ENCODE data around the gene TMEM50B. TPM values are rescaled to one million over a fixed set of nuclear protein-coding genes. Genes with fewer than 3 reads are reported as not detected.
"Not testable (repeated sequence)": the region's sequence is repeated elsewhere in the genome, so short reads cannot be mapped to it uniquely, and the experiment has no call there.

Gene TMEM50B
- total RNA-seq: 10 to 100 TPM; 20.0 to 22.5 TPM

DNA sequence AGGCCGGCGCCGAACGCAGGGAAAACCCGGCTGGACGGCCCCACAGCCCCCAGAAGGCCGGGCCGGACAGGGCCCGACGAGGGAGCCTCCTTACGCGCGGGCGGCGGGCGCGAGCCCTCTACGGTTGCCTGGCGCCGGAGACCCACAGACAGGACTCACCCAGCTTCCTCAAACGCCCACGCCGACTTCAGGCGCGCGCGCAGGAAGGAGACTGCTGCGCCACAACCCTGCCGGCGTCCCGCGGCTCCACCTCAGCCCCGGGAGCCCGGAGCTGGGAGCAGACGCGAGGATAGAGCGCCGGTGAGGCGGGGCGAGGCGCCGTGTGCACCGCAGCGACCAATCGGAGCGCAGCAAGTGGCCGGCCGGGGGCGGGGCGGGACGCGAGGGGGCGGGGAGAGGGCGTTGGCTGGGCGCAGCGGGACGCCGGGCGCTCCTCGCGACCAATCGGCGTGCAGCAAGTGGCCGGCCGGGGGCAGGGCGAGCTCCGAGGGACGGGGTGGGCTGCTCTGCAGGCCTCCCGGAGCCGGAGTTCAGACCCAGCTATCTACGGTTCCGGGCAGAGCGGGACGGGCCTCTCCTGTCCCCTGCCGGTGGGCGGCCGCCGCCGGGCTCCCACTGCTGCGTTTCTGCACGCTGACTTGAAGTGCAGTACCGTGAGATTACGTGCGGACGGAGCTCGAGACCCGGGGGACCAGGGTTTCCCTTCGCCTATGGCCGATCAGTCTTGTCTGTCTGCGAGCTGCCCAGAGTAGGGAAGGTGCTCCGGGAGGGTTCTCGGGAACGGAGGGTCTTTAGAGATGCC, at the start of gene TMEM50B:
Gene TMEM50B, minus strand, starts transcription at position 296 of the 802 bp plus-strand sequence. CDS start 11,089 bp downstream, outside the sequence.
- H3K36me3 Mint-ChIP-seq (ENCODE audit: low read depth): no peaks in the 10 kb centered on the region
- no peaks in the 10 kb centered on the region for H3K27me3 Mint-ChIP-seq
- peaks cover 5% of the 10 kb centered on the region for H3K4me1 Mint-ChIP-seq
- H3K9me3 Mint-ChIP-seq: no peaks in the 10 kb centered on the region
- peak within 1 kb of the TSS; percentile 93 for H3K27ac Mint-ChIP-seq
- peak within 1 kb of the TSS; percentile 86 for H3K4me3 Mint-ChIP-seq
- ATAC-seq (replicated peaks): peak; percentile 97

DNA sequence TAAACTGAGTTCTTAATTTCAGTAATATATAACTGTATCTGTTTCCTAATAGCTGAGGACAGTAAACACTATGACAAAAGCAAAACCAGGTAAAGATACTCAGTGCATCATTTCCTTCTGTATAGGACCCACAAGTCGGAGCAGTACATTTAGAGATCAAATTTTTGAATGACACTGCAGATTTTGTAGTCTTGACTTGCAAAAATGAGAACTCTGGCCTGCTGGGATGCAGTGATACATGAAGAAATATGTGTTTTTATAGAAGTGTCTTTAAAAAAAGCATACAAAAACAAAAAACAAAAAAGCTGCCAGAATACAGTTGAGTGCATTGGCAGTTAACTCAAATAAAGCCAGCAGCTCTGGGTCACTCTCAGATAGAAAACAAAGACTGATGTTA, 43.2 kb upstream of the TMEM50B start:
- Mint-ChIP-seq H3K27me3 (no peaks in the 10 kb centered on the region), H3K36me3 (ENCODE audit: low read depth) (peaks cover 99% of the 10 kb centered on the region), H3K27ac (no peak overlapping the region), H3K4me1 (peaks cover 4% of the 10 kb centered on the region), H3K9me3 (no peaks in the 10 kb centered on the region), H3K4me3 (no peak overlapping the region)
- no peak for ATAC-seq (replicated peaks)

DNA sequence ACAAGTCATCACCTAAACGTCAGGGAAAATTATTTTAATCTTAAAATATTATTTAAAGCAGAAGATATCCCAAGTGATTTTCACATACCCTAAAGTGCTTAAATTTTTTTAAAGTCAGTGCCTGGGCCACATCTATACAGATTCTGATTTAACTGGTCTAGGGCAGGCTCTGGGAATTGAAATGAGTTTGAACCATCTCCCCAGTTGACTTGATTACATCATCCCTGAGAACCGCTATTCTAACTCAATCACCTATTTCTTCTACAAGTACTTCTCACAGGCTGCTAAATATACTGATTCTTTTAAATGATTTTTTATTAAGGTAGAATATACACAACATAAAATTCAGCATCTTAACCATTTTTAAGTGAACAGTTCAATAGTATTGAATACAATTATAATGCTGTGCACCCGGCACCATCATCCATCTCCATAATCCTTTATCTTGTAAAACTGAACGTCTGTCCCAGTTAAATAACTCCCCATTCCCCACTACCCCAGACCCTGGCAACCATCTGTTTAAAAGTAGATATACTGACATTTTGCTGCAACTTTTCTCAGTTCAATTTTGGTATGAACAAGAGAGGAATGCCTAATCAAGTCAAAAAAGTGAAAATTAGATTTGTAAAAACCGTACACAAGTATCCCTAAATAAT, 42.7 kb upstream of the TMEM50B start:
- no peak overlapping the region for H3K27ac Mint-ChIP-seq
- H3K4me1 Mint-ChIP-seq: peaks cover 4% of the 10 kb centered on the region
- no peak overlapping the region for H3K4me3 Mint-ChIP-seq
- H3K9me3 Mint-ChIP-seq: no peaks in the 10 kb centered on the region
- H3K27me3 Mint-ChIP-seq: no peaks in the 10 kb centered on the region
- ATAC-seq (replicated peaks): no peak
- H3K36me3 Mint-ChIP-seq (ENCODE audit: low read depth): peaks cover 99% of the 10 kb centered on the region

DNA sequence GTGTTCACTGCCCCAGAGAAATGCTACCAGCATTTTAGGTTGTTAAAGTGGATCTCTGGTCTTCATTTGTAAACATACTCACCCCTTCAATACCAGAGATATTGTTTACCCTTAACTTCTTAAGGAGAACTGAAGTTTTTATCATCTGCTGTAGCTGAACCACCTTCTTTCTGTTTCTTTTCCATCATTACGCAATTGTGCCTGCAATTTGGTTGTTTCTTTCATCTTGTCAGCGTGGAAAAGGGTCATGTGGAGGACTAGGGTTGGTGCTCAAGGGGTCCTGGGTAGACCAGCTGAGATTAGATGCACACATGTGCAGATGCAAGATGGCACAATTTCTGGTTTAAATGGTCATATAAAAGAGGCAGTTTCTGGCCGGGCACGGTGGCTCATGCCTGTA, 39.1 kb upstream of the TMEM50B start:
- no peak overlapping the region for H3K4me3 Mint-ChIP-seq
- no peaks in the 10 kb centered on the region for H3K27me3 Mint-ChIP-seq
- peaks cover 9% of the 10 kb centered on the region for H3K4me1 Mint-ChIP-seq
- no peak overlapping the region for H3K27ac Mint-ChIP-seq
- no peaks in the 10 kb centered on the region for H3K9me3 Mint-ChIP-seq
- peaks cover 99% of the 10 kb centered on the region for H3K36me3 Mint-ChIP-seq (ENCODE audit: low read depth)
- no peak for ATAC-seq (replicated peaks)

DNA sequence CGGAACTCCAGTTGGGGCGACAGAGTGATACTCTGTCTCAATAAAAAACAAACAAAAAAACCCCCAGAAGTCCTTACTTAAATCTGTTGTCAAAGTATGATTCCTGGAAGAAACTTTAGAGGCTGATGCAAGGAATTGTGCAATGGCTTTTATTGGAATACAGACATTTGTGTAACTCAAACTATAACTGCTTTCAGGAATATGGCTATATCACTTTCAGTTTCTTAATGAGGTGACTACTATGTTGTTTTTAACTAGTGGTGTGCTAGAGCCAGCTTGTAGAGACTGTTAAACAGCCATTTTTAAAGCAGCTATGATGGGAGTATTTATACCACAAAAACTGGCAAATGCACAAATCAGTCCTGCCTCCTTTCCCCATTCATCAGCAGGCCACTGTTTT, 34.5 kb upstream of the TMEM50B start:
- Mint-ChIP-seq H3K36me3 (ENCODE audit: low read depth) (peaks cover 98% of the 10 kb centered on the region), H3K4me3 (no peak overlapping the region), H3K9me3 (no peaks in the 10 kb centered on the region), H3K27ac (peak overlapping the region; percentile 73), H3K4me1 (peaks cover 9% of the 10 kb centered on the region), H3K27me3 (no peaks in the 10 kb centered on the region)
- ATAC-seq (replicated peaks): peak; percentile 42

DNA sequence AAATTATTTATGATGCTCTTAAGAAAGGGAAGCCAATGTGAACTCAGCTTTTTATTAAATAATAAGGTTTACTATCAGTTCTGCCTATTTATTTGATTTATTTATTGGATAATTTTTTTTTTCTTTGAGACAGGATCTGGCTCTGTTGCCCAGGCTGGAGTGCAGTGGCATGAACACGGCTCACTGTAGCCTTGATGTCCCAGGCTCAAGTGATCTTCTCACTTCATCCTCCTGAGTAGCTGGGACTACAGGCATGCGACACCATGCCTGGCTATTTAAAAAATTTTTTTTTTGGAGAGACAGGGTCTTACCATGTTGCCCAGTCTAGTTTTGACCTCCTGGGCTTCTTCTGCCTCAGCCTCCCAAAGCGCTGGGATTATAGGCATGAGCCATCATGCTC, 32.7 kb upstream of the TMEM50B start:
- Mint-ChIP-seq H3K4me1 (peaks cover 5% of the 10 kb centered on the region), H3K4me3 (no peak overlapping the region), H3K9me3 (no peaks in the 10 kb centered on the region), H3K27ac (no peak overlapping the region), H3K36me3 (ENCODE audit: low read depth) (peaks cover 97% of the 10 kb centered on the region), H3K27me3 (no peaks in the 10 kb centered on the region)
- no peak for ATAC-seq (replicated peaks)

DNA sequence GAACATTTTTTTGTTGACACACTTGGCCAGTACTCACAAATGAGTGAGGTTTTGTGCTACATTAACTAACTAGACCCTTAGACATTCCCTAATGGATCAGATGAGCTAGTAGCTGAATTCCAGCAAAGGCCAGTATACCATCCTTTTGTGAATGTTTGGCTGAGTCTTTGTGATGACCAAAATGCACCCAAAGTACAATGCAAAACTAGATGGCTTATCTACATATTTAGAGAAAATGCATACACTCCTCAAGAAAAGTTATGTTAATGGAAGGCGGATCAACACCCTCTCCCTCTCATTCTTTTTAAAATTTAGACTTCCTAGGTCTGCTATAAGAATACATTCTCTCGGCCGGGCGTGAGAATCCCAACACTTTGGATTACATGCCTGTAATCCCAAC, 31.9 kb upstream of the TMEM50B start:
- no peak for ATAC-seq (replicated peaks)
- Mint-ChIP-seq H3K27ac (no peak overlapping the region), H3K4me3 (no peak overlapping the region), H3K9me3 (no peaks in the 10 kb centered on the region), H3K36me3 (ENCODE audit: low read depth) (peaks cover 97% of the 10 kb centered on the region), H3K27me3 (no peaks in the 10 kb centered on the region), H3K4me1 (peaks cover 5% of the 10 kb centered on the region)

DNA sequence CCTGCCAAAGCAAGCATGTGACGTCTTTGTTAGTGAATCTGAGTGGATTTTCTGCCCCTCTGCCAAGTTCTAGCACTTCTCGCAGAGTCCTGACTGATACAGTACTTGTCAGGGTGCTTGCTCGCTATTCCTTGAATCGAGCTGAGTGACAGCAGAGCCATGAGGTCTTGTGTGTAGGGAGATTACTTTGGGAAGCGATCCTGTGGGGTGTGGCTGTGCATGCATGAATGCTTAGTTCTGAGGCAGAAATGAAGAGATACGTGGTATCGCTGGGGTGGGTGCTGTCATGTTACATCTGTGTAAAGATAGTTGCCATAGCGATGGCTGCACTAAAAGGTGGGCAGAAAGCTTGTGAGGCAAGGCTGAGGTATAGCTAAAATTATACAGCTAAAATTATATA, 31.1 kb upstream of the TMEM50B start:
- H3K27ac Mint-ChIP-seq: no peak overlapping the region

DNA sequence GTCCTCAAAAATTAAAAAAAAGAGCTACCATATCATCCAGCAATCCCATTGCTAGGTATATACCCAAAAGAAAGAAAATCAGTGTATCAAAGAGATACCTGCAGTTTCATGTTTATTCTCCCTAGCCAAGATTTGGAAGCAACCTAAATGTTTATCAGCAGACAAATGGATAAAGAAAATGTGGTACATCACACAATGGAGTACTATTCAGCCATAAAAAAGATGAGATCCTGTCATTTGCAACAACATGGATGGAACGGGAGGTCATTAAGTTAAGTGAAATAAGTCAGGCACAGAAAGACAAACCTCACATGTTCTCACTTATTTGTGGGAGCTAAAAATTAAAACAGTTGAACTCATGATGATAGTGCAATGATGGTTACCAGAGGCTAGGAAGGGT, 27.2 kb upstream of the TMEM50B start:
- ATAC-seq (replicated peaks); H3K27me3 Mint-ChIP-seq; H3K4me3 Mint-ChIP-seq; H3K9me3 Mint-ChIP-seq; H3K27ac Mint-ChIP-seq; H3K4me1 Mint-ChIP-seq: not testable (repeated sequence)
- H3K36me3 Mint-ChIP-seq (ENCODE audit: low read depth): peaks cover 96% of the 10 kb centered on the region

More for the DNA sequence above, 31.1 kb upstream of the TMEM50B start:
- no peak overlapping the region for H3K4me3 Mint-ChIP-seq
- no peaks in the 10 kb centered on the region for H3K27me3 Mint-ChIP-seq
- H3K36me3 Mint-ChIP-seq (ENCODE audit: low read depth): peaks cover 97% of the 10 kb centered on the region
- ATAC-seq (replicated peaks): no peak
- H3K9me3 Mint-ChIP-seq: no peaks in the 10 kb centered on the region
- peaks cover 5% of the 10 kb centered on the region for H3K4me1 Mint-ChIP-seq

DNA sequence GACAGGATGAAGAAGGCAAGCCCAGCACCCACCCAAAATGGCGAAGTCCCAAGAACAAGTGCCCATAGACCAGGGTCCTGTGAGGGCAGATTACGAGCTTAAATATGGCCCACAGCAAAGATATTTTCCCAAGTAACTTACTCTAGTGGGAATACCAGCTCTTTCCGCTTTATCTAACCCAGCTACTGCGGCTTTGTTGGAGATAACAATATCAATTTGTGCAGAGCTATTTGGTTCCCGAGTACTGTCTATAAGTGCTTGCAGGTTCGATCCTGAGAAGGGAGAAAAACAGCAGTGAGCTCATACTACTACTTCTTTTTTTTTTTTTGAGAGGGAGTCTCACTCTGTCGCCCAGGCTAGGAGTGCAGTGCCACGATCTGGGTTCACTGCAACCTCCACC, 26.1 kb upstream of the TMEM50B start:
- no peaks in the 10 kb centered on the region for H3K9me3 Mint-ChIP-seq
- H3K36me3 Mint-ChIP-seq (ENCODE audit: low read depth): peaks cover 87% of the 10 kb centered on the region
- H3K27me3 Mint-ChIP-seq: no peaks in the 10 kb centered on the region
- no peak overlapping the region for H3K27ac Mint-ChIP-seq
- peaks cover 4% of the 10 kb centered on the region for H3K4me1 Mint-ChIP-seq
- H3K4me3 Mint-ChIP-seq: no peak overlapping the region
- no peak for ATAC-seq (replicated peaks)

DNA sequence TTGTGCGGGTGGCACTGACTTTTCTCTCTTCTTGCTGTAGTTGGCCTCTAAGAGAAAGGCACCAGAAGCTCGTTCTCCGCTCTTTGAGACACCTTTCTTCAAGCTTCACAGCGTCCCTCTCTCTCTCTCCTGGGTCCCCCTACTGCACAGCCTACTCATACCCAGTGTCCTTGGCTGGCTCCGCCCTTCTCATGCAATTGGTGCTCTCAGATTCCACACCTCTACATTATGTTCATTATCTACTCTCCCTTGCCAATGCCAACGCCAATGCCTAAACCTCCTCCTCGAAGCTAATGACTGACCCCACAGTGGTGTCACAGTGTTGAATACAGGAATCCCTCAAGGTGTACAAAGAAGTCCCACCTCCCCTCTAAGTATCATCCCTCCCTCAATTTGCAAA, 16.6 kb upstream of the TMEM50B start:
- Mint-ChIP-seq H3K27ac (no peak overlapping the region), H3K27me3 (no peaks in the 10 kb centered on the region), H3K9me3 (no peaks in the 10 kb centered on the region), H3K4me1 (peaks cover 8% of the 10 kb centered on the region), H3K4me3 (no peak overlapping the region), H3K36me3 (ENCODE audit: low read depth) (no peaks in the 10 kb centered on the region)
- ATAC-seq (replicated peaks): no peak

DNA sequence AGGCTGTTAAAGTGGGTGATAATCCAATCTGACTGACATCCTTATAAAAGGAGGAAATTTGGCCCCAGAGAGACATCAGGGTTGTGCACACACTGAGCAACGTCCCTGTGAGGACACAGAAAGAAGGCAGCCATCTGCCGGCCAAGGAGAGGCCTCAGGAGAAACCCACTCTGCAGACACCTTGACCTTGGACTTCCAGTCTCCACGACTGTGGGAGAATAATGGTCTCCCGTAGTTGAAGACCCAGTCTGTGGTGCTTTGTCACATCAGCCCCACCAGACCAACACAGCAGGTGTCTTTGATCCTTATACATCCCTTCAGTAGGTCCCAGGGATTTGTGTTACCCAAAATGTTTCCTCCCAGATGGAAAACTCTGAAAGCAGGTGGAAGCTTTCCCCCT, 16.0 kb upstream of the TMEM50B start:
- ATAC-seq (replicated peaks): no peak
- no peak overlapping the region for H3K4me3 Mint-ChIP-seq
- no peaks in the 10 kb centered on the region for H3K9me3 Mint-ChIP-seq
- H3K4me1 Mint-ChIP-seq: peaks cover 8% of the 10 kb centered on the region
- no peaks in the 10 kb centered on the region for H3K36me3 Mint-ChIP-seq (ENCODE audit: low read depth)
- H3K27me3 Mint-ChIP-seq: no peaks in the 10 kb centered on the region
- H3K27ac Mint-ChIP-seq: no peak overlapping the region

DNA sequence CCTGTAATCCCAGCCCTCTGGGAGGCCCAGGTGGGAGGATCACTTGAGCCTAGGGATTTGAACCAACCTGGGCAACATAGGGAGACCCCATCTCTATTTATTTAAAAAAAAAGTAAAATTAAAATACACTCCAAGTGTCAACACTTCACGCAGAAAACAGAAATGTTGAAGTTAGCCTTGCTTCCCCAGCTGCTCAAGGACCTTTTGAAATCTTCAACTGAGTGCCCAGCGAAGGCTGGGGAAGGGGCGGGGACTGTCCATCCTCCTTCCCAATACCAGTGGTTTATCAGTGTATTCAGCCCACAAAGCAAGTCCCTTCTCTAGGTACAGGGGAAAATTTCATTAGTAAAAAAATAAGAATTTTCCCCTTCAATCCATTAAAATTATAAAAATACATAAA, 14.0 kb upstream of the TMEM50B start:
- Mint-ChIP-seq H3K4me3 (no peak overlapping the region), H3K36me3 (ENCODE audit: low read depth) (no peaks in the 10 kb centered on the region), H3K4me1 (peaks cover 8% of the 10 kb centered on the region), H3K27ac (no peak overlapping the region), H3K9me3 (no peaks in the 10 kb centered on the region), H3K27me3 (no peaks in the 10 kb centered on the region)
- no peak for ATAC-seq (replicated peaks)

DNA sequence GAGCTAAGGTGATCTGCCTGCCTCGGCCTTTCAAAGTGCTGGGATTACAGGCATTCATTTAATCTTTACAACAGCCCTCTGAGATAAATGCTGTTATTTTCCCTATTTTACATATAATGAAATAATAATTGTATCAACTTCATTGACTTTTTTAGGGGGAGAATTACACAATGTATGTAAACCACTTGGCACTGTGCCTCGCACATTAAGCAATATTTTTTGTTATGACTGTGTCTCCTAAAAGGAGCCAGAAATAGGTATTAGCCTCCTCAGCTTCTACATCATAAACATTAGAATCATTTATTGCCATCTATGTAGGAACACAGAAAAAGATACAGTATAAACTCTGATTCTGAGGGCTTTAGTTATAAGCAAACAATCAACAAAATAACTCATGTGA, 12.8 kb upstream of the TMEM50B start:
- H3K27ac Mint-ChIP-seq: no peak overlapping the region
- H3K4me1 Mint-ChIP-seq: peaks cover 8% of the 10 kb centered on the region
- peak overlapping the region; percentile 98 for H3K4me3 Mint-ChIP-seq
- H3K9me3 Mint-ChIP-seq: no peaks in the 10 kb centered on the region
- no peaks in the 10 kb centered on the region for H3K36me3 Mint-ChIP-seq (ENCODE audit: low read depth)
- no peaks in the 10 kb centered on the region for H3K27me3 Mint-ChIP-seq
- ATAC-seq (replicated peaks): no peak

DNA sequence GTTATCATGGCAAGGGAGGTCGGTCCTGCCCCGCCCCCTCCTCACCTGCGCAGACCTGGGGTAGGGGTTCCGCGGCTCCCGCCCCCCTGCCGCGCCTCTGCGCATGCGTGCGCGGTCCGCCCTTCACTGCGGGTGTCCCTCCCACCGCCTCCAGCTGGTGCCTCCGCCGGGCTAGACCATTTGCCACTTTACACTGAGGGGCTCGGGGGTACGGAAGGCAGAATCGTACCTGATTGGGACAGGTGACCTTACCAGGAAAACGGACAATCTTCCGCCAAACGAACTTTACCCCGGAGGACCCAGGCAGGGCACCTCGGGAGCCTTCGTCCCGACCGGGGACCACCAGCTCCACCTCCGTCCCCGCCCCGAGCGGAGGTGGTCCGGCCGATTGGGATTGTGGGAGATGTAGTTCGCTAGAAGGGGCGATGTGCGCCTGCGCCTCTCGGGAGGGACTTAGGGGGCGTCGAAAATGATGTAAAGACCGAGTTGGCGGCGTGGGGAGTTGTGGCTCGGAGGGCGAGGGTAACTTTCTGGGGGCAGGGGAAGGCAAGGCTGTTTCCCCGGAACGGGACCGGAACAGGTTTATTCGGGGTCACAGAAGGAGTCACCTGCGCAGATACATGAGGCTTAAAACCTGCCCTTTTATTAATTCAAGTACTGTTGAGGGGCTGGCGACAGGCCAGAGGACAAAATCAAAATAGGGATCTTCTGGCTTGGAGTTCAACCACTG, 11.8 kb upstream of the TMEM50B start, which contains the start of gene DNAJC28:
Gene DNAJC28, minus strand, starts transcription at position 344 of the 730 bp plus-strand sequence. CDS start 2,323 bp downstream, outside the sequence.
- Mint-ChIP-seq H3K36me3 (ENCODE audit: low read depth) (no peaks in the 10 kb centered on the region), H3K4me3 (peak within 1 kb of the TSS; percentile 98), H3K27me3 (no peaks in the 10 kb centered on the region), H3K27ac (peak within 1 kb of the TSS; percentile 98), H3K4me1 (peaks cover 8% of the 10 kb centered on the region), H3K9me3 (no peaks in the 10 kb centered on the region)
- ATAC-seq (replicated peaks): peak; percentile 99

Data from activated T-helper 17 cell treated with anti-CD3 and anti-CD28 coated beads, Interleukin-2, amount 50 U/mL, for 72 hours (primary cell).